ENCODE measurements around the gene PABPN1L. TPM values are rescaled to one million over a fixed set of nuclear protein-coding genes. Genes with fewer than 3 reads are reported as not detected.

PABPN1L gene
- total RNA-seq, 1 experiment from 2014 or later, result not detected

GRCh38 chr16:88881007-88881615 lies 14.7 kb upstream of the PABPN1L start:
- Histone ChIP-seq H3K56ac (ENCODE audit: insufficient read length, low read depth, low read length) (no peak overlapping the region), H2BK15ac (ENCODE audit: low read depth, low read length) (no peak overlapping the region; the same call in 1 of the 2 replicates), H4K5ac (ENCODE audit: insufficient read length, low read depth, low read length) (no peak overlapping the region), H3K4ac (ENCODE audit: low read depth, low read length) (no peak overlapping the region), H2BK20ac (ENCODE audit: low read depth, low read length, poor library complexity, severe bottlenecking) (no peak overlapping the region), H3K4me2 (ENCODE audit: insufficient read depth, insufficient read length, low read length) (no peak overlapping the region), H2BK5ac (ENCODE audit: insufficient read length, low read length) (no peak overlapping the region), H3K23me2 (ENCODE audit: insufficient read length, low read depth, low read length, poor library complexity, severe bottlenecking) (no peaks in the 10 kb centered on the region), H3K9ac (ENCODE audit: extremely low read depth, insufficient read length, low read length) (no peak overlapping the region), H4K91ac (ENCODE audit: insufficient read length, low read depth, low read length) (no peak overlapping the region), H3K23ac (ENCODE audit: insufficient read length, low read depth, low read length) (no peak overlapping the region), H2BK120ac (ENCODE audit: low read depth, low read length, poor library complexity, severe bottlenecking) (no peak overlapping the region), H3K9me3 (ENCODE audit: control insufficient read depth, low read depth, low read length) (no peaks in the 10 kb centered on the region), H3K27me3 (ENCODE audit: insufficient read depth, low read length) (no peaks in the 10 kb centered on the region), H3K18ac (ENCODE audit: insufficient read length, low read depth, low read length) (no peak overlapping the region), H2AFZ (ENCODE audit: low read length) (no peak overlapping the region), H3T11ph (ENCODE audit: low read length) (no peak overlapping the region), H3K27ac (ENCODE audit: insufficient read length, low read depth, low read length) (no peak overlapping the region), H3K14ac (ENCODE audit: insufficient read depth, low read length) (peak overlapping the region; percentile 16; the same call in 1 of the 2 replicates), H3K79me2 (ENCODE audit: insufficient read depth, low read length) (no peaks in the 10 kb centered on the region), H2AK5ac (ENCODE audit: insufficient read length, low read length) (no peak overlapping the region), H2BK12ac (ENCODE audit: insufficient read length, low read depth, low read length) (no peak overlapping the region), H3K4me1 (ENCODE audit: insufficient read depth, low read length) (no peaks in the 10 kb centered on the region), H4K20me1 (ENCODE audit: control insufficient read depth, insufficient read depth, insufficient read length) (no peaks in the 10 kb centered on the region), H3K79me1 (ENCODE audit: insufficient read depth, low read depth, low read length, poor library complexity, severe bottlenecking) (no peaks in the 10 kb centered on the region), H4K8ac (replicated peaks; ENCODE audit: insufficient read length, low read depth, low read length) (no peak overlapping the region)
- H3K27ac Mint-ChIP-seq, result no peak overlapping the region
- no CpG with 5 or more reads among the region's 46 CpGs for WGBS (ENCODE audit: extremely low coverage, insufficient read length, low lambda C conversion rate)
- no peak overlapping the region for H3K4me3 Mint-ChIP-seq
- H3K27me3 Mint-ChIP-seq (ENCODE audit: low read depth), result no peaks in the 10 kb centered on the region
- H3K4me1 Mint-ChIP-seq, result peaks cover 0 to 11% of the 10 kb centered on the region in 2 experiments; a peak in 1 of 4 replicates
- no peaks in the 10 kb centered on the region for H3K9me3 Mint-ChIP-seq
- TF ChIP-seq CTCF (conservative IDR thresholded peaks at IDR 0.05), result no peak
- H3K36me3 Mint-ChIP-seq (ENCODE audit: insufficient read depth in 1 of 3, low read depth in 3 of 3), result no peaks in the 10 kb centered on the region
- DNase-seq, result no peak
